ENCODE measurements around the gene GJD4.

Gene GJD4

GRCh38 chr10:35579726-35580422 lies 25.3 kb upstream of the GJD4 start:
- TF ChIP-seq CTCF (IDR thresholded peaks at IDR 0.05; ENCODE audit: low read depth, low read length, poor library complexity, severe bottlenecking) (no peak), EZH2phosphoT487 (IDR thresholded peaks at IDR 0.05; ENCODE audit: borderline replicate concordance, low read length) (no peak)
- Histone ChIP-seq H4K20me1 (ENCODE audit: control insufficient read depth, insufficient read depth, low read depth, low read length) (no peaks in the 10 kb centered on the region), H3K79me2 (ENCODE audit: control insufficient read depth, low read length) (no peaks in the 10 kb centered on the region), H3K4me2 (ENCODE audit: low read length) (no peak overlapping the region), H3K4me3 (ENCODE audit: low read length) (no peak overlapping the region), H3K27ac (ENCODE audit: low read depth, low read length) (no peak overlapping the region), H3K4me1 (ENCODE audit: control insufficient read depth, low read length) (no peaks in the 10 kb centered on the region), H3K27me3 (ENCODE audit: control insufficient read depth, low read length) (no peaks in the 10 kb centered on the region), H3F3A (ENCODE audit: control insufficient read depth, insufficient read depth) (no peaks in the 10 kb centered on the region), H3K9me3 (ENCODE audit: control insufficient read depth, insufficient read depth, low read length) (no peaks in the 10 kb centered on the region), H3K36me3 (ENCODE audit: control insufficient read depth, low read length) (no peaks in the 10 kb centered on the region), H3K9me2 (replicated peaks; ENCODE audit: control insufficient read depth, low read length) (no peaks in the 10 kb centered on the region)

GRCh38 chr10:35580423-35580770 lies 24.7 kb upstream of the GJD4 start:
- no peak for TF ChIP-seq CTCF (IDR thresholded peaks at IDR 0.05; ENCODE audit: low read depth, low read length, poor library complexity, severe bottlenecking)
- TF ChIP-seq EZH2phosphoT487 (IDR thresholded peaks at IDR 0.05; ENCODE audit: borderline replicate concordance, low read length), result no peak
- H3K4me1 ChIP-seq (ENCODE audit: control insufficient read depth, low read length), result no peaks in the 10 kb centered on the region

GRCh38 chr10:35581655-35582054 lies 23.5 kb upstream of the GJD4 start:
- Histone ChIP-seq H3K9me3 (ENCODE audit: control insufficient read depth, insufficient read depth, low read length) (no peaks in the 10 kb centered on the region), H3F3A (ENCODE audit: control insufficient read depth, insufficient read depth) (no peaks in the 10 kb centered on the region), H3K27ac (ENCODE audit: low read depth, low read length) (no peak overlapping the region), H3K79me2 (ENCODE audit: control insufficient read depth, low read length) (no peaks in the 10 kb centered on the region), H3K4me1 (ENCODE audit: control insufficient read depth, low read length) (no peaks in the 10 kb centered on the region), H4K20me1 (ENCODE audit: control insufficient read depth, insufficient read depth, low read depth, low read length) (no peaks in the 10 kb centered on the region), H3K27me3 (ENCODE audit: control insufficient read depth, low read length) (no peaks in the 10 kb centered on the region), H3K9me2 (replicated peaks; ENCODE audit: control insufficient read depth, low read length) (no peaks in the 10 kb centered on the region), H3K36me3 (ENCODE audit: control insufficient read depth, low read length) (no peaks in the 10 kb centered on the region), H3K4me3 (ENCODE audit: low read length) (no peak overlapping the region), H3K4me2 (ENCODE audit: low read length) (no peak overlapping the region)
- no peak for TF ChIP-seq EZH2phosphoT487 (IDR thresholded peaks at IDR 0.05; ENCODE audit: borderline replicate concordance, low read length)
- no peak for TF ChIP-seq CTCF (IDR thresholded peaks at IDR 0.05; ENCODE audit: low read depth, low read length, poor library complexity, severe bottlenecking)

More at GRCh38 chr10:35580423-35580770, 24.7 kb upstream of the GJD4 start:
- Histone ChIP-seq H3K9me2 (replicated peaks; ENCODE audit: control insufficient read depth, low read length) (no peaks in the 10 kb centered on the region), H3K4me2 (ENCODE audit: low read length) (no peak overlapping the region), H4K20me1 (ENCODE audit: control insufficient read depth, insufficient read depth, low read depth, low read length) (no peaks in the 10 kb centered on the region), H3K27me3 (ENCODE audit: control insufficient read depth, low read length) (no peaks in the 10 kb centered on the region), H3K79me2 (ENCODE audit: control insufficient read depth, low read length) (no peaks in the 10 kb centered on the region), H3K36me3 (ENCODE audit: control insufficient read depth, low read length) (no peaks in the 10 kb centered on the region), H3F3A (ENCODE audit: control insufficient read depth, insufficient read depth) (no peaks in the 10 kb centered on the region), H3K9me3 (ENCODE audit: control insufficient read depth, insufficient read depth, low read length) (no peaks in the 10 kb centered on the region), H3K27ac (ENCODE audit: low read depth, low read length) (no peak overlapping the region), H3K4me3 (ENCODE audit: low read length) (no peak overlapping the region)
